Calu3 (cell line): ENCODE results near the gene CD248. TPM values are rescaled to one million over a fixed set of nuclear protein-coding genes. Genes with fewer than 3 reads are reported as not detected.
A peak's percentile ranks its signal among the peaks of the same experiment; 100 is the strongest.

ENCODE experiments used
- BruUV-seq: library from RNA; stranded (reverse); fragments of 400-500 nt; replicated peaks from 2 replicates; lab custom pipeline; 2021; lab: Mats Ljungman, UMichigan
- CTCF ChIA-PET: fragments of 300-600 bp; sonication (Branson Sonifier 250); formaldehyde crosslinking; loops from one replicate; lab custom pipeline; 2022; ENCODE audit warnings: antibody characterized with exemption; lab: Charles Lee
- DNase-seq: peaks from one replicate; pipeline ENCODE4 v3.0.0; 2022
- H3K27ac Mint-ChIP-seq: one replicate; pipeline ENCODE4 v1.8.0; 2022; ENCODE audit warnings: mixed read lengths; ENCODE audit not compliant: unreplicated experiment
- H3K27me3 Mint-ChIP-seq: one replicate; pipeline ENCODE4 v1.8.0; 2022; ENCODE audit warnings: mixed read lengths; ENCODE audit not compliant: unreplicated experiment
- H3K36me3 Mint-ChIP-seq: one replicate; pipeline ENCODE4 v1.8.0; 2022; ENCODE audit warnings: mild to moderate bottlenecking, moderate library complexity, mixed read lengths; ENCODE audit not compliant: insufficient read depth, unreplicated experiment
- H3K4me1 Mint-ChIP-seq: one replicate; pipeline ENCODE4 v1.8.0; 2022; ENCODE audit warnings: mild to moderate bottlenecking, low read depth, mixed read lengths; ENCODE audit not compliant: unreplicated experiment
- H3K4me3 Mint-ChIP-seq: one replicate; pipeline ENCODE4 v1.8.0; 2022; ENCODE audit warnings: mild to moderate bottlenecking, low read depth, moderate library complexity, mixed read lengths; ENCODE audit not compliant: unreplicated experiment
- H3K9me3 Mint-ChIP-seq: one replicate; pipeline ENCODE4 v1.8.0; 2022; ENCODE audit warnings: low read depth, mixed read lengths; ENCODE audit not compliant: unreplicated experiment
- CTCF ChIP-seq: fragments of 200-600 bp; IDR thresholded peaks from one replicate; pipeline ENCODE4 v1.8.0; 2022; ENCODE audit warnings: antibody characterized with exemption; ENCODE audit not compliant: unreplicated experiment
- intact Hi-C: fragments of 100-400 bp; cut with micrococcal nuclease; formaldehyde crosslinking; loops from one replicate; pipeline ENCODE4 v1.10.0; 2022; ENCODE audit not compliant: unreplicated experiment
- total RNA-seq: library from RNA; stranded (reverse); gene quantifications from 2 replicates; pipeline ENCODE4 v1.2.3, GENCODE V29; 2022

Gene CD248
- total RNA-seq, 1 experiment from 2014 or later: not detected

- no peaks in the 10 kb centered on the region for H3K27me3 Mint-ChIP-seq
- intact Hi-C loops: no loop called here
- H3K9me3 Mint-ChIP-seq: no peaks in the 10 kb centered on the region
- CTCF ChIA-PET: interaction anchor here (0.6 to 1.0 kb wide), 6 partner anchors 10 to 435 kb away, joined by 3 to 9 read pairs (median 4); no protein-coding TSS in a partner anchor
- no TSS peak for BruUV-seq
- TF ChIP-seq CTCF: no peak
- peak; percentile 99 for DNase-seq
- peaks cover 62% of the 10 kb centered on the region for H3K36me3 Mint-ChIP-seq
- H3K27ac Mint-ChIP-seq: peak within 1 kb of the TSS; percentile 85
- peak within 1 kb of the TSS; percentile 95 for H3K4me3 Mint-ChIP-seq
- peaks cover 16% of the 10 kb centered on the region for H3K4me1 Mint-ChIP-seq
These were observed 48.4 kb downstream of the CD248 start, which contains the start of gene RAB1B for GRCh38 chr11:66268244-66268951. TSS of gene RAB1B (plus strand) at chr11:66268639. CDS start at chr11:66268680, 41 bp downstream.

- BruUV-seq: no TSS peak
- intact Hi-C loops: no loop called here
- Mint-ChIP-seq H3K9me3 (no peaks in the 10 kb centered on the region), H3K36me3 (peaks cover 70% of the 10 kb centered on the region), H3K4me1 (peaks cover 16% of the 10 kb centered on the region), H3K4me3 (peak overlapping the region; percentile 95), H3K27ac (peak overlapping the region; percentile 85), H3K27me3 (no peaks in the 10 kb centered on the region)
- no peak for TF ChIP-seq CTCF
- CTCF ChIA-PET: interaction anchor here (0.6 to 1.0 kb wide), 7 partner anchors 9 to 436 kb away, joined by 3 to 9 read pairs (median 4); no protein-coding TSS in a partner anchor
- peak; percentile 63 for DNase-seq
These were observed 49.2 kb downstream of the CD248 start for GRCh38 chr11:66267379-66268243.

GRCh38 chr11:66267039-66267378, 49.8 kb downstream of the CD248 start:
- no TSS peak for BruUV-seq

More at GRCh38 chr11:66267039-66267378, 49.8 kb downstream of the CD248 start:
- Mint-ChIP-seq H3K4me3 (no peak overlapping the region), H3K27ac (no peak overlapping the region), H3K9me3 (no peaks in the 10 kb centered on the region), H3K27me3 (no peaks in the 10 kb centered on the region), H3K36me3 (peaks cover 76% of the 10 kb centered on the region), H3K4me1 (peaks cover 16% of the 10 kb centered on the region)
- no peak for TF ChIP-seq CTCF
- no peak for DNase-seq
- intact Hi-C loops: no loop called here
- CTCF ChIA-PET: no interaction called here
